GM12878 (cell line): Measurements from ENCODE around the gene CHEK1. TPM values are rescaled to one million over a fixed set of nuclear protein-coding genes. Genes with fewer than 3 reads are reported as not detected.

Experiments
- BCL11A ChIP-seq: IDR thresholded peaks from 2 replicates; pipeline ENCODE4 v1.6.1; 2011; ENCODE audit warnings: low read depth, low read length
- CEBPB ChIP-seq, 2 experiments: fragments of 150-350 bp in 1 of 2; IDR thresholded peaks; 2 replicates each; pipeline ENCODE4 v1.6.1; 2012 to 2014; ENCODE audit warnings: low read depth in 2 of 2, low read length in 2 of 2, borderline replicate concordance in 1 of 2, inconsistent platforms in 1 of 2
- E2F4 ChIP-seq: IDR thresholded peaks from 2 replicates; pipeline ENCODE4 v1.6.1; 2012; ENCODE audit warnings: low read depth, low read length, improper control_type of control experiment
- IKZF1 ChIP-seq: fragments of 450-650 bp; conservative IDR thresholded peaks from 2 replicates; pipeline ENCODE4 v1.6.1; 2017; ENCODE audit warnings: antibody characterized with exemption, mild to moderate bottlenecking
- IRF5 ChIP-seq: fragments of 450-650 bp; IDR thresholded peaks from 2 replicates; pipeline ENCODE4 v1.6.1; 2017; ENCODE audit warnings: borderline replicate concordance
- MYB ChIP-seq: fragments of 150-350 bp; IDR thresholded peaks from 2 replicates; pipeline ENCODE4 v1.6.1; 2014; ENCODE audit warnings: mild to moderate bottlenecking, low read depth, low read length, borderline replicate concordance
- STAT1 ChIP-seq: fragments of 450-650 bp; conservative IDR thresholded peaks from 2 replicates; pipeline ENCODE4 v1.6.1; 2014; ENCODE audit warnings: antibody characterized with exemption, mild to moderate bottlenecking
- TBL1XR1 ChIP-seq: IDR thresholded peaks from 2 replicates; pipeline ENCODE4 v1.6.1; 2012; ENCODE audit warnings: low read depth, low read length, improper control_type of control experiment
- TCF12 ChIP-seq: IDR thresholded peaks from 2 replicates; pipeline ENCODE4 v1.6.1; 2011; ENCODE audit warnings: low read depth, mild to moderate bottlenecking, low read length
- USF2 ChIP-seq: IDR thresholded peaks from 2 replicates; pipeline ENCODE4 v1.6.1; 2011; ENCODE audit warnings: low read depth, low read length, improper control_type of control experiment, borderline replicate concordance
- YY1 ChIP-seq: IDR thresholded peaks from 2 replicates; pipeline ENCODE4 v1.6.1; 2011; ENCODE audit warnings: low read depth, mild to moderate bottlenecking, low read length
- ZBED1 ChIP-seq: IDR thresholded peaks from 2 replicates; pipeline ENCODE4 v1.6.1; 2016; ENCODE audit warnings: borderline replicate concordance
- ZNF274 ChIP-seq: IDR thresholded peaks from one replicate; pipeline ENCODE4 v1.8.0; 2011; ENCODE audit not compliant: insufficient read length, insufficient read depth
- ZNF384 ChIP-seq: IDR thresholded peaks from 2 replicates; pipeline ENCODE4 v1.6.1; 2012; ENCODE audit warnings: low read depth, mild to moderate bottlenecking, low read length, improper control_type of control experiment, borderline replicate concordance
- polyA plus RNA-seq, 11 experiments: library from polyadenylated mRNA; depleted of rRNA in 4 of 11; unstranded in 6 of 11; stranded (reverse) in 5 of 11; fragments of >200 nt; fragmentation: Nextera tagmentation in 4 of 11; fragmentation: Illumina TruSeq in 1 of 11; extraction: Ambion mirVana in 4 of 11; extraction: Trizol in 1 of 11; gene quantifications; 1 replicate in 1 of 11; 2 replicates in 10 of 11; pipeline versions ENCODE4 v1.2.1 to v1.2.3, GENCODE V29; 2011 to 2016; ENCODE audit warnings: inconsistent platforms in 2 of 11, missing spikeins in 2 of 11, low read depth in 1 of 11
- total RNA-seq, 4 experiments: library from RNA; depleted of rRNA in 3 of 4; stranded (reverse); fragments of >200 nt in 3 of 4; fragmentation: Illumina TruSeq in 1 of 4; extraction: Trizol in 1 of 4; gene quantifications; 2 replicates each; pipeline versions ENCODE4 v1.2.1 to v1.2.3, GENCODE V29; 2013 to 2021
- TF ChIP-seq, protein P1 (sequence below): IDR thresholded peaks from 2 replicates; pipeline ENCODE4 v1.6.1; 2012; ENCODE audit warnings: mild to moderate bottlenecking, low read depth, low read length
- TF ChIP-seq, protein P2 (sequence below): fragments of 450-650 bp; IDR thresholded peaks from 2 replicates; pipeline ENCODE4 v1.6.1; 2016; ENCODE audit warnings: mild to moderate bottlenecking
- TF ChIP-seq, protein P3 (sequence below): fragments of 150-350 bp; IDR thresholded peaks from 2 replicates; pipeline ENCODE4 v1.6.1; 2014; ENCODE audit warnings: mild to moderate bottlenecking, low read depth, low read length
- TF ChIP-seq, protein P4 (sequence below): fragments of 450-650 bp; IDR thresholded peaks from 2 replicates; pipeline ENCODE4 v1.6.1; 2014; ENCODE audit warnings: mild to moderate bottlenecking

The CHEK1 gene
- total and polyA plus RNA-seq, 10 of the 15 experiments (the other 5 are each of a cell fraction or from before 2014, with no cell fraction given) = 42.1 to 72.9 (median 65.6) TPM

DNA sequence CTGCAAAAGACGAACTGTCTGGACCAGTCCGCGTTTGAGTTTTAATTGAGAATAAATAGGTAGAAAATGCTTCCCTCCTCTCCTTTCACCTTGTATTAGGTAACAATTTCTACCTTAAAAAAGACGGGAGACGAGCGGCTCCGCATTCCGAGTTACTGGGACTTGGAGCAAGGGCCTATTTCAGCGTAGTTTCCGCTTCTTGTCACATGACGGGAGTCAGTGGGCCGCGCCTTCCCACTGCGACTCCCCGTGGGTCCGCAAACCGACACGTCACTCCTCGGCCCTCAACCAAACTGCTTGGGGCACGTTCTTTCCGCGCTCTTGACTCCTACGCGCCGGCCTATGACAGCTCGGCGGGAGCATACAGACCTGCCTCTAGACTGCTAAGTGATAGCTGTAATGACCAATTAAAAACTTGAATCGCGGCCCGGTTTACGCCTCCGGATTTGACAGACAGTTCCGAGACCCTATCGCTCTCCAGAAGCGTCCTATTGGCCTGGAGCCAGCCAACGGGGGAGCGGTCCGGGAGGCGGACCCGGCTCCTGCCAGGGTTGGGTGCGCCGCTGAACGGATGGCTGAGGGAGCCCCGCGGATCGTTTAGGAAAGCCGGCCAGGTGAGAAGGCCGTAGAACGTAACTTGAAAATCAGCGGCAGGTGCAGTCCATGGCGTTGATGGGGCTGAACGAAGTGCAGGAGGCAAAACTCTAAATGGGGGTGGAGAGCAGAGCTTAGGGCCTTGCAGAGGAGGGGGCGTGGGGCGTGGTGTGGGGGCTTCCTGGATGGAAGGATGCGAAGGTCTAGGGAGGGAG is 32.5 kb upstream of the CHEK1 start, which contains the start of gene STT3A (continued):
- TF ChIP-seq, protein P1, sequence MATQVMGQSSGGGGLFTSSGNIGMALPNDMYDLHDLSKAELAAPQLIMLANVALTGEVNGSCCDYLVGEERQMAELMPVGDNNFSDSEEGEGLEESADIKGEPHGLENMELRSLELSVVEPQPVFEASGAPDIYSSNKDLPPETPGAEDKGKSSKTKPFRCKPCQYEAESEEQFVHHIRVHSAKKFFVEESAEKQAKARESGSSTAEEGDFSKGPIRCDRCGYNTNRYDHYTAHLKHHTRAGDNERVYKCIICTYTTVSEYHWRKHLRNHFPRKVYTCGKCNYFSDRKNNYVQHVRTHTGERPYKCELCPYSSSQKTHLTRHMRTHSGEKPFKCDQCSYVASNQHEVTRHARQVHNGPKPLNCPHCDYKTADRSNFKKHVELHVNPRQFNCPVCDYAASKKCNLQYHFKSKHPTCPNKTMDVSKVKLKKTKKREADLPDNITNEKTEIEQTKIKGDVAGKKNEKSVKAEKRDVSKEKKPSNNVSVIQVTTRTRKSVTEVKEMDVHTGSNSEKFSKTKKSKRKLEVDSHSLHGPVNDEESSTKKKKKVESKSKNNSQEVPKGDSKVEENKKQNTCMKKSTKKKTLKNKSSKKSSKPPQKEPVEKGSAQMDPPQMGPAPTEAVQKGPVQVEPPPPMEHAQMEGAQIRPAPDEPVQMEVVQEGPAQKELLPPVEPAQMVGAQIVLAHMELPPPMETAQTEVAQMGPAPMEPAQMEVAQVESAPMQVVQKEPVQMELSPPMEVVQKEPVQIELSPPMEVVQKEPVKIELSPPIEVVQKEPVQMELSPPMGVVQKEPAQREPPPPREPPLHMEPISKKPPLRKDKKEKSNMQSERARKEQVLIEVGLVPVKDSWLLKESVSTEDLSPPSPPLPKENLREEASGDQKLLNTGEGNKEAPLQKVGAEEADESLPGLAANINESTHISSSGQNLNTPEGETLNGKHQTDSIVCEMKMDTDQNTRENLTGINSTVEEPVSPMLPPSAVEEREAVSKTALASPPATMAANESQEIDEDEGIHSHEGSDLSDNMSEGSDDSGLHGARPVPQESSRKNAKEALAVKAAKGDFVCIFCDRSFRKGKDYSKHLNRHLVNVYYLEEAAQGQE = no peak
- TF ChIP-seq IKZF1 = peak; percentile 60
- TF ChIP-seq ZNF274 = no peak
- TF ChIP-seq TBL1XR1 = no peak
- TF ChIP-seq USF2 = peak; percentile 90
- TF ChIP-seq CEBPB (IDR thresholded peaks at IDR 0.05; ENCODE audit: borderline replicate concordance in 1 of 2, low read depth in 2 of 2, low read length in 2 of 2) = no peak
- TF ChIP-seq ZBED1 = no peak
- TF ChIP-seq MYB = no peak
- TF ChIP-seq, protein P2, sequence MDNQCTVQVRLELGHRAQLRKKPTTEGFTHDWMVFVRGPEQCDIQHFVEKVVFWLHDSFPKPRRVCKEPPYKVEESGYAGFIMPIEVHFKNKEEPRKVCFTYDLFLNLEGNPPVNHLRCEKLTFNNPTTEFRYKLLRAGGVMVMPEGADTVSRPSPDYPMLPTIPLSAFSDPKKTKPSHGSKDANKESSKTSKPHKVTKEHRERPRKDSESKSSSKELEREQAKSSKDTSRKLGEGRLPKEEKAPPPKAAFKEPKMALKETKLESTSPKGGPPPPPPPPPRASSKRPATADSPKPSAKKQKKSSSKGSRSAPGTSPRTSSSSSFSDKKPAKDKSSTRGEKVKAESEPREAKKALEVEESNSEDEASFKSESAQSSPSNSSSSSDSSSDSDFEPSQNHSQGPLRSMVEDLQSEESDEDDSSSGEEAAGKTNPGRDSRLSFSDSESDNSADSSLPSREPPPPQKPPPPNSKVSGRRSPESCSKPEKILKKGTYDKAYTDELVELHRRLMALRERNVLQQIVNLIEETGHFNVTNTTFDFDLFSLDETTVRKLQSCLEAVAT = peak; percentile 62; the same call in 1 of the 2 replicates
- TF ChIP-seq STAT1 = 0 out of 2 replicates have a peak, but pooled peaks have one; percentile 28
- no peak for TF ChIP-seq TCF12
- peak; percentile 66; the same call in 1 of the 2 replicates for TF ChIP-seq E2F4
- TF ChIP-seq, protein P3, sequence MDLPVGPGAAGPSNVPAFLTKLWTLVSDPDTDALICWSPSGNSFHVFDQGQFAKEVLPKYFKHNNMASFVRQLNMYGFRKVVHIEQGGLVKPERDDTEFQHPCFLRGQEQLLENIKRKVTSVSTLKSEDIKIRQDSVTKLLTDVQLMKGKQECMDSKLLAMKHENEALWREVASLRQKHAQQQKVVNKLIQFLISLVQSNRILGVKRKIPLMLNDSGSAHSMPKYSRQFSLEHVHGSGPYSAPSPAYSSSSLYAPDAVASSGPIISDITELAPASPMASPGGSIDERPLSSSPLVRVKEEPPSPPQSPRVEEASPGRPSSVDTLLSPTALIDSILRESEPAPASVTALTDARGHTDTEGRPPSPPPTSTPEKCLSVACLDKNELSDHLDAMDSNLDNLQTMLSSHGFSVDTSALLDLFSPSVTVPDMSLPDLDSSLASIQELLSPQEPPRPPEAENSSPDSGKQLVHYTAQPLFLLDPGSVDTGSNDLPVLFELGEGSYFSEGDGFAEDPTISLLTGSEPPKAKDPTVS = 0 out of 2 replicates have a peak, but pooled peaks have one; percentile 26
- TF ChIP-seq, protein P4, sequence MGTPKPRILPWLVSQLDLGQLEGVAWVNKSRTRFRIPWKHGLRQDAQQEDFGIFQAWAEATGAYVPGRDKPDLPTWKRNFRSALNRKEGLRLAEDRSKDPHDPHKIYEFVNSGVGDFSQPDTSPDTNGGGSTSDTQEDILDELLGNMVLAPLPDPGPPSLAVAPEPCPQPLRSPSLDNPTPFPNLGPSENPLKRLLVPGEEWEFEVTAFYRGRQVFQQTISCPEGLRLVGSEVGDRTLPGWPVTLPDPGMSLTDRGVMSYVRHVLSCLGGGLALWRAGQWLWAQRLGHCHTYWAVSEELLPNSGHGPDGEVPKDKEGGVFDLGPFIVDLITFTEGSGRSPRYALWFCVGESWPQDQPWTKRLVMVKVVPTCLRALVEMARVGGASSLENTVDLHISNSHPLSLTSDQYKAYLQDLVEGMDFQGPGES = peak; percentile 98
- no peak for TF ChIP-seq IRF5
- TF ChIP-seq YY1 = peak; percentile 32; the same call in 1 of the 2 replicates
- TF ChIP-seq BCL11A = no peak
- TF ChIP-seq ZNF384 = no peak
